HG03520 (cell line): ENCODE results near the gene BICRA.
"Not testable (repeated sequence)": the region's sequence is repeated elsewhere in the genome, so short reads cannot be mapped to it uniquely, and the experiment has no call there.

Source experiments
- ATAC-seq: cut with Tn5 transposase; IDR thresholded peaks from one replicate; pipeline ENCODE4 v1.9.1; 2021; ENCODE audit warnings: mild to moderate bottlenecking, moderate library complexity; ENCODE audit not compliant: unreplicated experiment

Gene BICRA

GRCh38 chr19:47658431-47659348, 49.8 kb downstream of the BICRA start:
- no peak for ATAC-seq

GRCh38 chr19:47660435-47660832, 51.5 kb downstream of the BICRA start:
- no peak for ATAC-seq

GRCh38 chr19:47661161-47661560, 52.2 kb downstream of the BICRA start:
- no peak for ATAC-seq

- no peak for ATAC-seq
Measured at GRCh38 chr19:47661611-47662010, 52.7 kb downstream of the BICRA start.

- no peak for ATAC-seq
Measured at GRCh38 chr19:47663435-47663910, 54.5 kb downstream of the BICRA start.

- no peak for ATAC-seq
Measured at GRCh38 chr19:47663911-47664771, 55.2 kb downstream of the BICRA start.

GRCh38 chr19:47668556-47668955, 59.6 kb downstream of the BICRA start:
- ATAC-seq, result not testable (repeated sequence)

- no peak for ATAC-seq
Measured at GRCh38 chr19:47670736-47671135, 61.8 kb downstream of the BICRA start.

GRCh38 chr19:47671499-47671898, 62.6 kb downstream of the BICRA start:
- ATAC-seq, result no peak

GRCh38 chr19:47673426-47673825, 64.5 kb downstream of the BICRA start:
- ATAC-seq, result no peak

GRCh38 chr19:47674548-47674947, 65.6 kb downstream of the BICRA start:
- no peak for ATAC-seq

- no peak for ATAC-seq
Measured at GRCh38 chr19:47675271-47675670, 66.3 kb downstream of the BICRA start.

- ATAC-seq, result no peak
Measured at GRCh38 chr19:47675859-47676258, 66.9 kb downstream of the BICRA start.

GRCh38 chr19:47676811-47677210, 67.9 kb downstream of the BICRA start:
- ATAC-seq, result no peak

- no peak for ATAC-seq
Measured at GRCh38 chr19:47679251-47679900, 70.4 kb downstream of the BICRA start.

- ATAC-seq, result no peak
Measured at GRCh38 chr19:47679922-47680857, 71.3 kb downstream of the BICRA start.

GRCh38 chr19:47680858-47681332, 72.0 kb downstream of the BICRA start:
- ATAC-seq, result no peak

GRCh38 chr19:47681388-47681787, 72.5 kb downstream of the BICRA start:
- ATAC-seq, result no peak

- ATAC-seq, result no peak
Measured at GRCh38 chr19:47681936-47682335, 73.0 kb downstream of the BICRA start.

GRCh38 chr19:47682939-47683338, 74.0 kb downstream of the BICRA start:
- no peak for ATAC-seq
